ENCODE measurements around the gene SCNM1.

Gene SCNM1, protein sequence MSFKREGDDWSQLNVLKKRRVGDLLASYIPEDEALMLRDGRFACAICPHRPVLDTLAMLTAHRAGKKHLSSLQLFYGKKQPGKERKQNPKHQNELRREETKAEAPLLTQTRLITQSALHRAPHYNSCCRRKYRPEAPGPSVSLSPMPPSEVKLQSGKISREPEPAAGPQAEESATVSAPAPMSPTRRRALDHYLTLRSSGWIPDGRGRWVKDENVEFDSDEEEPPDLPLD

DNA sequence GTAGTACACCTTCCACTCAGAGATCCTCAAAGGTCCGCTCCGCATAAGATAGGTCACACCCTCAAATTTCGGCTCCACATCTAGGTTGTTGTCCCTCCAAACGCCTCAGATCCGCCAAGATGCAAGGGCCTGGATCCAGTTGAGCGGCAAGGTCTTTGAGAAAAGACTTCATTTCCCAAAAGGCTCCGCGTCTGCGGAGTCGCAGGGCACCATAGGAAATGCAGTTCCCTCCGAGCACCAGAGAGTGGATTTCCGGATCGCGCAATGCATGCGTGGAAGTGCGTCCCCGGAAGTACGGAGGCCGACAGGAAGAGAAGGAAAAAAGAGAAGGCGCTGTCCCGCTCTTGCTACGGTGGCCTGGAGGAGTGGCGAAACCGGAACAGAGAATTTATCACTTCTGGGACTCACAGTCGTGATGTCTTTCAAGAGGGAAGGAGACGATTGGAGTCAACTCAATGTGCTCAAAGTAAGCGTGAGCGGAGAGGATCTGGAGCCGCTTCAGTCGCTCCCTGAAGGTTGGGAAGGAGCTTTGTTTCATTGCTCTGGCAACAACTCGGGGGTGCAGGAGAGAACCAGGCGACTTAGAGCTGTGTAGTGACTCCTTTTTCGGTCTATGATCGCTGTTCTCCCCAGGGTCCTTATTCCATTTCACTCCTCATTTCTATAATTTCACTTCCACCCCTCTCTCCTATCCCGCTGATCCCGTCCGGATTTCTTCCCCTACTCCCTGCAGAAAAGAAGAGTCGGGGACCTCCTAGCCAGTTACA is at the start of gene SCNM1, which contains the start of gene LYSMD1:
TSS of gene SCNM1 (plus strand) at position 407 of the 767 bp plus-strand sequence. CDS start at position 416, 9 bp downstream.
TSS of gene LYSMD1 (minus strand) at position 165 of the 767 bp plus-strand sequence. CDS start 644 bp downstream, outside the sequence.
- peaks cover 96% of the 10 kb centered on the region for H3K36me3 Mint-ChIP-seq (ENCODE audit: low read depth)

DNA sequence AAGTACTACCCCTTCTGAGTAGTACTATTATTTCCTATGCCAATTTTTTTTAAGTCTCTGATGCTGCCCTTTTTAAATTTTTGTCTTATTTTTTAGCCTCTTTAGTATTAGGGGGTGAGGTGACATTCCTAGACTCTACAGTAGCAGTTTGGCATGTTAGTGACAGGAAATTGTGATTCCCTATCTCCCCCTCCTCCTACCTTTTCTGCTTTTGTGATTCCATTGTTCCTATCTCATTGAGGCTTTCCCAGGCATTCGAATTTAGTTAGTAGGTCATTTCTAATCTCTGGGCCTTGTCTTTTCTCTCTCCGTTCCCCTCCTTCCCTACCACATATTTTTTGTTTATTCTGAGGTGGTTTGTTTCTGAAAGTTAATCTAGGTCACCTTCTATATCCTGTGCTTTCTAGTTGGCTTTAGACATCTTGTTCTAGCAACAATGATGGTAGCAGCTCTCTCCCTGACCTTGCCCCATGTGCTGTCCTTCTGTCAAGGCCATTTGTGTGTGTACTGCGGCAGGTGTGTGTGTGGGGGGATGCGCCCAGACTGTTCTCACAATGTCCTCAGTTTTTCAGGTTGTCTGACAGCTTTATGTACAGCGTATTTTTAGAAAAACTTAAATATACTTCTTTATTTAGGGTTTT is 41.1 kb upstream of the SCNM1 start:
- Mint-ChIP-seq H3K27me3 (no peaks in the 10 kb centered on the region), H3K27ac (no peak overlapping the region), H3K9me3 (no peaks in the 10 kb centered on the region), H3K4me3 (no peak overlapping the region), H3K4me1 (ENCODE audit: low read depth) (no peaks in the 10 kb centered on the region), H3K36me3 (ENCODE audit: low read depth) (peaks cover 29% of the 10 kb centered on the region)
- intact Hi-C loops (cut with micrococcal nuclease), result no loop called here

More for the DNA sequence above, at the start of gene SCNM1, which contains the start of gene LYSMD1:
- Mint-ChIP-seq H3K4me3 (peak within 1 kb of the TSS; percentile 89), H3K27ac (peak within 1 kb of the TSS; percentile 84), H3K27me3 (no peaks in the 10 kb centered on the region), H3K4me1 (ENCODE audit: low read depth) (peaks cover 61% of the 10 kb centered on the region), H3K9me3 (no peaks in the 10 kb centered on the region)
- intact Hi-C loops (cut with micrococcal nuclease), result no loop called here

DNA sequence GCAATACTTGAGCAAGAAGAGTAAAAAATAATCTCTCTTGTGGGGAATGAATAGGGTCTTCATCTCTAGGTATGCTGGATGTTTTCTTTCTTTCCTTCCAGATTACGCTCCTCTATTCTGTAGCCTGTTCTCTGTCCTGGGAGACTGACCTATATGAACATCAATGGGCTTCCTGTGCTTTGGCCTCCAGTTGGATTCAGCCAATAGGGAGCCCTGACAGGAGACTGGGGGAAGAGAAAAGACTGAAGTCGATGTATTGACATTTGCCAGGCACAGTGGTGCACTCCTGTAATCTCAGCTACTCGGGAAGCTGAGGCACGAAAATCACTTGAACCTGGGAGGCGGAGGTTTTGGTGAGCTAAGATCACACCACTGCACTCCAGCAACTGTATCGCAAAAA is 37.1 kb upstream of the SCNM1 start:
- peaks cover 7% of the 10 kb centered on the region for H3K36me3 Mint-ChIP-seq (ENCODE audit: low read depth)
- no peak overlapping the region for H3K4me3 Mint-ChIP-seq
- intact Hi-C loops (cut with micrococcal nuclease), result no loop called here
- H3K27me3 Mint-ChIP-seq, result peaks cover 18% of the 10 kb centered on the region
- H3K27ac Mint-ChIP-seq, result no peak overlapping the region
- H3K4me1 Mint-ChIP-seq (ENCODE audit: low read depth), result peaks cover 14% of the 10 kb centered on the region
- no peaks in the 10 kb centered on the region for H3K9me3 Mint-ChIP-seq

DNA sequence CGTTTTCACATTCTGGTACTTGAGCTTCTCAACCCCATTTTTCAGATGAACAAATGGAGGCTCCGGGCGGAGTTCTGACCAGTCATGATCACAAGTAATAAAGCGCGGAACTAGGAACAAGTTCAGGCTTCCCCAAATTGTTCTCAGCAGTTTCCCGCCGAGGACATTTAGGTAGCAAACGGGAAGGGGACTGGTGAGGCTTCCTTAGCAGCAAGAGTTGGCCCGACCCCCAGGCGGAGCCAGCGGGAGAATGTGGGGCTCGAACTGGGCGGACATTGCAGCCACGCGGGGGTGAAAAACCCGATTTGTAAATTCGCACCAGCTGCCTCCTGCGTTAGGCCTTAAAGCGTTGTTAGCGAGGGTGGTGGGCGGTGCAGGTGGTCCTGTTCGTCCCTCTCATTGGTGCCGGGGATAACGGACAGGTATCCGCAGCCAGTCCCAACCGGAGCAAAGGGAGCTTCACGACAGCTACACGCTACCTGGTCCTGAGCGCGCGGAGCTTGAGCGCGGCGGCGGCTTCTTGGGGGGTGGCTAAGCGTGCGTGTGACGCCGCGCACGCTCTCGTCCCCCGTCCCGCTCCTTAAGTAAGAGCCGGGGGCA is 34.9 kb upstream of the SCNM1 start:
- H3K27me3 Mint-ChIP-seq, result peaks cover 18% of the 10 kb centered on the region
- H3K9me3 Mint-ChIP-seq, result no peaks in the 10 kb centered on the region
- peak overlapping the region; percentile 74 for H3K4me3 Mint-ChIP-seq
- H3K4me1 Mint-ChIP-seq (ENCODE audit: low read depth), result peaks cover 14% of the 10 kb centered on the region
- intact Hi-C loops (cut with micrococcal nuclease), result no loop called here
- H3K36me3 Mint-ChIP-seq (ENCODE audit: low read depth), result no peaks in the 10 kb centered on the region
- H3K27ac Mint-ChIP-seq, result peak overlapping the region; percentile 71

DNA sequence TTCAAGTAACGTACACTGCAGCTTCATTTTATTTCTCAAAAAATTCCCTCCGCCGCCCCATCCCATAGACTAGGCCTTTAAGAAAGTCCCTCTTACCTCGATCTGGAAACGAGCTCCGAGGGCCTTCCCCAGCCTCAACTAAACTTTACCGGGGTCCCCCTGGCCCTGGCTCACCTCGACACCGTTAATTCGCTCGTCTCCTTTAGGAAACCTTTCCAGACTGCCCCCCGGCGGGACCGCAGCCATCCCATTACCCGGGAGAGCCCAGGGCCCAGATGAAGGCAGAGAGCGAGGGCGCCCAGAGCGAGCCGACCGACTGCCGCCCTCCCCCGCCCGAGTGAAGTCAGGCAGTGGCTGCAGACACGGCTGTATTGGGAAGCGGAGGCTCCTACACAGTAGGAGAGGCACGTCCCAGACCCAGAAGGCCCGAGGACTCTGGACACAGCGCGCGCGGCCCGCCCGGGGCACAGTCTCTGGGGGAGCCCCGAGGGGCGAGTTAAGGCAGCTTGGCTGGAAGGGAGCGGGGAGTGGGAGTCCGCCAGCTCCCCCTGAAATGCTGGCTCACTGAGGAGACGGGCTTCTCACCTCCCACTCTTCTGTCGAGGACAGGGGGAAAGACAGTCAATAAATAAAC is 34.1 kb upstream of the SCNM1 start:
- intact Hi-C loops (cut with micrococcal nuclease), result no loop called here
- Mint-ChIP-seq H3K36me3 (ENCODE audit: low read depth) (no peaks in the 10 kb centered on the region), H3K4me3 (peak overlapping the region; percentile 74), H3K27ac (no peak overlapping the region), H3K9me3 (no peaks in the 10 kb centered on the region), H3K4me1 (ENCODE audit: low read depth) (peaks cover 14% of the 10 kb centered on the region), H3K27me3 (peaks cover 18% of the 10 kb centered on the region)

DNA sequence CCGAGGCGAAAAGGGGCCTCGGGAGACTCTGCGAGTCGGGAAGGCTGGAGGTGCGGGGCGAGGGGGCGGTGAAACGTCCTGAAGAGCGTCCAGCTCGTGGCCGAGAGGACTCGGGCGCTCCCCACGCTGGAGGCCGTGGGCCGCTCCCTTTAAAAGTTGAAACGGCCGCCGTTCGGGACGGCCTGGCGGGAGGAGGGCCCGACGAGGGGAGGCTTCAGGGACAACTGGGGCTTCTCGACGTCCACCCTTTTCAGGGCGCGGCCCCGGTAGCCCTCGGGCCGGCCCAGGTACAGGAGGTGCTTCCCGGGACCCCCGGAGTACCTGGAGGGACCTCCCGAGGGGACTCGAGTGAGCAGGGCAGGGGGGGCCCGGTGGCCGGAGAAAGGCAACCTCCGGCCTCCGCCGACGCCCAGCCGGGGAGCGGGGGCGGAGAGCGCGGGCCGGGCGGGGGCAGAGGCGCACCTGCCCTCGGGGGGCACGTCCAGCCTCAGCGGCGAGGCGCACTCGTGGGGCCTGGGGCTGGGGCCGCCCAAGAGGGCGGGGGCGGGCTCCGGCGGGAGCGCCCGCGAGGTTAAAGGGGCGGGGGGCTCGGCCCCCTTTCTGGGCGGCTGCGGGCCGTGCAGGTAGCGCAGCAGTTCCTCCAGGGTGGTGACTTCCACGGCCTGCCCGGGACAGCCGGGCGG is 33.5 kb upstream of the SCNM1 start:
- Mint-ChIP-seq H3K27ac (no peak overlapping the region), H3K4me1 (ENCODE audit: low read depth) (peaks cover 14% of the 10 kb centered on the region), H3K36me3 (ENCODE audit: low read depth) (no peaks in the 10 kb centered on the region), H3K27me3 (peaks cover 18% of the 10 kb centered on the region), H3K4me3 (no peak overlapping the region), H3K9me3 (no peaks in the 10 kb centered on the region)
- intact Hi-C loops (cut with micrococcal nuclease), result no loop called here

DNA sequence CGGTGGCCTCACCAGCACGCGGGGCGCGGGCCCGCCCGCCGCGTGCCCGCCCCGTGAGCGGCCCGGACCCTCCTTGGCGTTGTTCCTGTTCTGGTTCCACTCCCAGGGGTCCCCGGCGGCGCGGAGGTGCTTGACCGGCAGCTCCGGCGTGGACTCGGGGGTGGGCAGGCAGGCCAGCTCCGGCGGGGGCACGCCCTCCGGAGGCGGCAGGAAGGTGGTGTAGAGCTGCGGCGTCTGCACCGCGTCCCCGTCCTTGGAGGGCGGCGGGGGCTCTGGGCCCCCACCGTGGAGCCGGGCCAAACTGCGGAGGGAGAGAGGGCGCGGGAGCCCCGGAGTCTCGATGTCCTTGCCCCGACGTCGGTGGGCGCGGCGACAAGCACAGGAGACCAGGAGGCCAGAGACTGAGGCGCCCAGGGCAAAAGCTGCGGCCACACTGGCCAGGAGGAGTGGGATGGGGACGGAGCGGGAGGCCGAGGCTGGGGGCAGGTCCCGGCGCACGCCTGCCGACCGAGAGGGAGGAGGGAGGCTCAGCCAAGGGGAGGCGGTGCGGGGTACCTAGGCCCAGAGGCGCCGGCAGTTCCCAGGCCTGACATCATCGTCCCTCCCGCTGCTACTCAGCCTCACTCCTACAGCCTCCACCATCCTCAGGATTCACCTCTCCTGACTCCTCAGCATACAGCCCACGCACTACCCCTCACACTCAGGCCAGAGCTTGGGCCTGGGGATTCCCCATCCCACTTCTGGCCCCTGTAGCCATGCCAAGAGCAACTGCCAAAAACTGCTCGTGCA is 32.7 kb upstream of the SCNM1 start:
- Mint-ChIP-seq H3K9me3 (no peaks in the 10 kb centered on the region), H3K36me3 (ENCODE audit: low read depth) (no peaks in the 10 kb centered on the region)

DNA sequence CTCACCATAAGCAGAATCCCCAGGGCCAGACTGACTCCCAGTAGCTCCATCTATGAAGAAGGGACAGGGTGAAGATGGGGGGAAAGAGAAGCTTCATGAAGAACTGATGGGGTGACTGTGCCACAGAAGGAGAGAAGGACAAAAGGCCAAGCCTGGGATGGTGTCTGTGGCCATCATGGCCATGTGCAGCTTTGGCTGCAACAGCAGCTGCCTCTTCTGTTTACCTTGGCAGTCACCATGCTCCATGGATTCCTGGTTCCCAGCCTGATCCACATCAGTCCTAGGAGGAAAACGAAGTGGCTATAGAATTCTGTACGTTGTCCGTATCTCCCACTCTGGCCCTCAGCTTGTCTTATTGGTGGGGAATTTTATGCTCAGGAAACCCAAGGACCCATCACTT is 31.5 kb upstream of the SCNM1 start:
- no peak overlapping the region for H3K4me3 Mint-ChIP-seq
- intact Hi-C loops (cut with micrococcal nuclease), result no loop called here
- H3K4me1 Mint-ChIP-seq (ENCODE audit: low read depth), result peaks cover 14% of the 10 kb centered on the region
- H3K9me3 Mint-ChIP-seq, result no peaks in the 10 kb centered on the region
- H3K27me3 Mint-ChIP-seq, result peaks cover 20% of the 10 kb centered on the region
- no peaks in the 10 kb centered on the region for H3K36me3 Mint-ChIP-seq (ENCODE audit: low read depth)
- H3K27ac Mint-ChIP-seq, result no peak overlapping the region

More for the DNA sequence above, 32.7 kb upstream of the SCNM1 start:
- H3K4me1 Mint-ChIP-seq (ENCODE audit: low read depth), result peaks cover 14% of the 10 kb centered on the region
- no peak overlapping the region for H3K4me3 Mint-ChIP-seq
- intact Hi-C loops (cut with micrococcal nuclease), result no loop called here
- no peak overlapping the region for H3K27ac Mint-ChIP-seq
- peaks cover 18% of the 10 kb centered on the region for H3K27me3 Mint-ChIP-seq

DNA sequence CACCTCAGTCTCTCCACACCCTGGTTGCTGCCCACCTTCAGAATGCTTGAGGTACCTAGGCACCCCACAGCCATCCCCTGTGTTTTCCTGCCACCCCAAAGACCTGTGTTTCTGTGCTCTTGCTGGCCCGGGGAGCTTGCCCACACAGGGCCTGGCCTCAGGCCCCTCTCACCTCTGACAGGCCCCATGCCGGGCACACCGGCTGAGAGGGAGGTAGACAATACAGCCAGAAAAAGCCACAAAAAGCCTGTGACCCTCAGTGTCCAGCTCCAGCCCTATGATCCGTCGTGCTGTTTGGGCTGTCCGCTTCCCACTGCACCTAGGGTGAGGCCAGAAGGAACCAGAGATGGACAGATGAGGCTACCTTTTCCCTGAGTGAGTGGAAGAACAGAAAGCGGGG is 31.0 kb upstream of the SCNM1 start:
- Mint-ChIP-seq H3K4me3 (no peak overlapping the region), H3K27me3 (peaks cover 20% of the 10 kb centered on the region), H3K36me3 (ENCODE audit: low read depth) (no peaks in the 10 kb centered on the region), H3K9me3 (no peaks in the 10 kb centered on the region), H3K27ac (no peak overlapping the region), H3K4me1 (ENCODE audit: low read depth) (peaks cover 14% of the 10 kb centered on the region)
- intact Hi-C loops (cut with micrococcal nuclease), result no loop called here

DNA sequence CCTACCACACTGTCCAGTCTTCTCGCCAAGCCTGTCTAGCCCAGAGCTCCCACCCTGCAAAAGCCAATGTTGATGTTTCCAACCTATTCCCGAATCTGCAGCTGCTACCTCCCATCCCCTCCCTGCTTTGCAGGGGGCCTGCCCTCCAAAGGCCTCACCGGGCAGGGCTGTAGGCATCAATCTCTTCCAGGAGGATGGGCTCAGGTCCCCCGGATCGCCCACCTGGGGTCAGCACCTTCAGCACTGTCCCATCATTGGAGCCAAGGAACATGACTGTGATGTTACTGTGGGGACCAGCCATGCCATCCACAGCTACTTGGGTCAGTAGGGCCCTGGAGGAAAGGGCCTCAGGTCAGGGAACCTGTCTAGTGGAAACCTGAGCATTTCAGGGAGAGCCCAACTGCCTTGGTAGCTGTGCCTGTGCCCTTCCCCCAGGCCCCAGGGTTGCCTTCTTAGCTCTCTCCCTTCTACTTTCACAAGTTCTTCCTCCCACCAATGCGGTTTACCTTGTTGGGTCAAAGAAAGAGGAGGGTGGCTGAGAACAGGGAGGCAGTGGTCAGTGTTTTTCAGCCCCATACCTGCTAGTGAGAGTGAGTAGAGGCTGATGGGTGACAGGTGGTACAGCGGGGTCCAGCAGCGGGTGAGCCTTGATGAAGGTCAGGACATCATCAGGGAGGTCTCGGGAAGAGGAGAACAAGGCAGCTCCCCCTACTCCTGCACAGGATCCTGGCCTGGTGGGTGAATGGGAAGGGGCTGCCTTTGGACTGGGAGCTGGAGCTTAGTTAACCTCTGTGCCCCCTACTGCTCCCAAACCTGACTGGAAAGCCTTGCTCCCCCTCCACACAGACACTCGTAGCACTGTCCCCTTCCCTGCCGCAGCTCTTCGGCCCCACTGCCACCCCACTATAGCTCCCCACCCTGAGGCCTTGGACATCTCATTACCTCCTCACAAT is 30.2 kb upstream of the SCNM1 start:
- H3K9me3 Mint-ChIP-seq, result no peaks in the 10 kb centered on the region
- intact Hi-C loops (cut with micrococcal nuclease), result no loop called here
- no peak overlapping the region for H3K4me3 Mint-ChIP-seq
- peaks cover 10% of the 10 kb centered on the region for H3K4me1 Mint-ChIP-seq (ENCODE audit: low read depth)
- no peak overlapping the region for H3K27ac Mint-ChIP-seq
- no peaks in the 10 kb centered on the region for H3K36me3 Mint-ChIP-seq (ENCODE audit: low read depth)
- peaks cover 18% of the 10 kb centered on the region for H3K27me3 Mint-ChIP-seq

DNA sequence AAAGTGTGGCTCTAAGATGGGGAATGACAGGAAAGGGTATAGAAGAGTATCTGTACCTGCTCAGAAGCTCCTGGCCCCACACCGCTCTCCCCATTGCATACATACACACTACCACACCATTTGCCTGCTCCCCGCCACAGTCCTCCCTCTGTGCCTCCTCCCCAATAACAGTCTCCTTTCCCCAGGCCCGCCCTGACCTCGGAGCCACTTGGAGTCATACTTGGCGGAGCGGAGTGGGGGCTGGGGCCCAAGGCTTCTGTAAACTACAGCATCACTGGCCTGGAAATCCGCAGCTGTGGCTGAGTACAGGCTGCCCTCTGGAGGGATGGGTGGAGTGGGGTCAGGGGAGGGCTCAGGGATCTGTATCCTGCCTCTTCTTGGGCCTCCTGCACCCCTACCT is 28.2 kb upstream of the SCNM1 start:
- Mint-ChIP-seq H3K4me1 (ENCODE audit: low read depth) (no peaks in the 10 kb centered on the region), H3K27me3 (peaks cover 9% of the 10 kb centered on the region), H3K4me3 (no peak overlapping the region), H3K27ac (no peak overlapping the region), H3K9me3 (no peaks in the 10 kb centered on the region), H3K36me3 (ENCODE audit: low read depth) (no peaks in the 10 kb centered on the region)
- intact Hi-C loops (cut with micrococcal nuclease), result no loop called here

Data from dendritic cell treated with granulocyte-macrophage colony-stimulating factor and Interleukin-4, amounts not matched to agents 40 ng/mL and 50 ng/mL, for 4 days (primary cell).